Measurements from ENCODE around the gene MCF2L2. TPM values are rescaled to one million over a fixed set of nuclear protein-coding genes. Genes with fewer than 3 reads are reported as not detected.

The MCF2L2 gene
- total RNA-seq, 1 donor from 2014 or later: 1.2 TPM

DNA sequence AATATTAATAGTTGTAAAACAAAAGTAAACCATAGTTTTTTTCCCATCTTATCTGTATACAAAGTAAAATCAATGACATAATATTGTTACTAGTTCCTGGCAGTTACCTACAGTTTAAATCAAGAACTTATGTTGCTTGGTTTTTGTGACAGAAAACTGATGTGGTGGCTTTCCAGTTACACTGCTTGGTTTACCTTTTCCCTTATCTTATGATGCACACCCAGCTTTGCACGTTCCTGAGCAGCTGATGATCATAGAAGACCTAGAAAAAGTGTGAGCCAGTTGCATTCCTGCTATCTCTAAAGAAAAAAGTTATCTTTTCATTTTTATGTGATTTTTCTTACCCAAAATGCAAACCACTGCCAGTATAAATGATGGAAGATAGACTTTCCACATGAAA, 229.5 kb downstream of the MCF2L2 start:
- no peak for DNase-seq
- no peak overlapping the region for H3K4me3 ChIP-seq

DNA sequence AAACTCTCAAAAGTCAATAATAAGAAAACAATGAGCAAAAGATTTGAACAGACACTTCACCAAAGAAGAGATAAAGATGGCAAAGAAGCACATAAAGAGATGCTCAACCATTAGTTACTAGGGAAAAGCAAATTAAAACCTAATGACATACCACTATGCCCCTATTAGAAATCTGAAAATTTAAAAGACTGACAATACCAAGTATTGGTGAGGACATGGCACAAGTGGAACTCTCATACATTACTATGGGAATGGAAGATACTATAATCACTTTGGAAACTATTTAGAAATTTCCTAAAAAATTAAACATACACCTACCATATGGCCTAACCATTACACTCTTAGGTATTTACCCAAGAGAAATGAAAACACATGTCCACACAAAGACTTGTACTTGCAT, 230.7 kb downstream of the MCF2L2 start:
- intact Hi-C loops (cut with DNase I): no loop called here
- no peak overlapping the region for H3K27ac ChIP-seq
- no peak for ATAC-seq
- TF ChIP-seq, protein P1, sequence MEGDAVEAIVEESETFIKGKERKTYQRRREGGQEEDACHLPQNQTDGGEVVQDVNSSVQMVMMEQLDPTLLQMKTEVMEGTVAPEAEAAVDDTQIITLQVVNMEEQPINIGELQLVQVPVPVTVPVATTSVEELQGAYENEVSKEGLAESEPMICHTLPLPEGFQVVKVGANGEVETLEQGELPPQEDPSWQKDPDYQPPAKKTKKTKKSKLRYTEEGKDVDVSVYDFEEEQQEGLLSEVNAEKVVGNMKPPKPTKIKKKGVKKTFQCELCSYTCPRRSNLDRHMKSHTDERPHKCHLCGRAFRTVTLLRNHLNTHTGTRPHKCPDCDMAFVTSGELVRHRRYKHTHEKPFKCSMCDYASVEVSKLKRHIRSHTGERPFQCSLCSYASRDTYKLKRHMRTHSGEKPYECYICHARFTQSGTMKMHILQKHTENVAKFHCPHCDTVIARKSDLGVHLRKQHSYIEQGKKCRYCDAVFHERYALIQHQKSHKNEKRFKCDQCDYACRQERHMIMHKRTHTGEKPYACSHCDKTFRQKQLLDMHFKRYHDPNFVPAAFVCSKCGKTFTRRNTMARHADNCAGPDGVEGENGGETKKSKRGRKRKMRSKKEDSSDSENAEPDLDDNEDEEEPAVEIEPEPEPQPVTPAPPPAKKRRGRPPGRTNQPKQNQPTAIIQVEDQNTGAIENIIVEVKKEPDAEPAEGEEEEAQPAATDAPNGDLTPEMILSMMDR (IDR thresholded peaks at IDR 0.05): no peak
- DNase-seq: no peak
- H3K27me3 ChIP-seq: no peaks in the 10 kb centered on the region
- H3K9me3 ChIP-seq: no peaks in the 10 kb centered on the region
- H3K36me3 ChIP-seq: no peaks in the 10 kb centered on the region
- no peak overlapping the region for H3K4me3 ChIP-seq
- H3K4me1 ChIP-seq: no peaks in the 10 kb centered on the region

More for the DNA sequence above, 229.5 kb downstream of the MCF2L2 start:
- TF ChIP-seq, protein P1 (IDR thresholded peaks at IDR 0.05): no peak
- no peak for ATAC-seq
- intact Hi-C loops (cut with DNase I): no loop called here
- no peaks in the 10 kb centered on the region for H3K4me1 ChIP-seq
- no peak overlapping the region for H3K27ac ChIP-seq
- no peaks in the 10 kb centered on the region for H3K27me3 ChIP-seq
- no peaks in the 10 kb centered on the region for H3K36me3 ChIP-seq
- peaks cover 3% of the 10 kb centered on the region for H3K9me3 ChIP-seq

DNA sequence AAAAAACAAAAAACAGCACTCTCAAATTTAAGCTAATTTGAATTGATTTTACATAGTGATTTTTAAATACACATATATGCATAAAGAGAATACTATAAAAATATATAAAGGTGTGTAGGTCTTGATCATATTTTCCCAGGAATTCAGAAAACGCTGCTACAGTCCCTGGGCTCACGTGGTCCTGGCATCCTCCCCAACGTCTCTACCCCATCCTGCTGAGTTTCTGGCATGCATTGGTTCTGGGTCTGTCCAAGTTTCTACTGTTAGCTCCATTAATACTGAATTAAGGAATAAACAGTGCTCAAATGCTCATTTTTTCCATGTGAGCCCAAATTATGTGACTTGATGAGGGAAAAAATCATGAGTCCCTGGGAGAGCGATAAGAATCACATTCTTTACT, 233.2 kb downstream of the MCF2L2 start:
- Histone ChIP-seq H3K27me3 (no peaks in the 10 kb centered on the region), H3K4me3 (no peak overlapping the region), H3K36me3 (no peaks in the 10 kb centered on the region), H3K4me1 (no peaks in the 10 kb centered on the region), H3K27ac (no peak overlapping the region), H3K9me3 (no peaks in the 10 kb centered on the region)
- TF ChIP-seq, protein P1 (IDR thresholded peaks at IDR 0.05): no peak
- ATAC-seq: no peak
- intact Hi-C loops (cut with DNase I): no loop called here
- DNase-seq: no peak

DNA sequence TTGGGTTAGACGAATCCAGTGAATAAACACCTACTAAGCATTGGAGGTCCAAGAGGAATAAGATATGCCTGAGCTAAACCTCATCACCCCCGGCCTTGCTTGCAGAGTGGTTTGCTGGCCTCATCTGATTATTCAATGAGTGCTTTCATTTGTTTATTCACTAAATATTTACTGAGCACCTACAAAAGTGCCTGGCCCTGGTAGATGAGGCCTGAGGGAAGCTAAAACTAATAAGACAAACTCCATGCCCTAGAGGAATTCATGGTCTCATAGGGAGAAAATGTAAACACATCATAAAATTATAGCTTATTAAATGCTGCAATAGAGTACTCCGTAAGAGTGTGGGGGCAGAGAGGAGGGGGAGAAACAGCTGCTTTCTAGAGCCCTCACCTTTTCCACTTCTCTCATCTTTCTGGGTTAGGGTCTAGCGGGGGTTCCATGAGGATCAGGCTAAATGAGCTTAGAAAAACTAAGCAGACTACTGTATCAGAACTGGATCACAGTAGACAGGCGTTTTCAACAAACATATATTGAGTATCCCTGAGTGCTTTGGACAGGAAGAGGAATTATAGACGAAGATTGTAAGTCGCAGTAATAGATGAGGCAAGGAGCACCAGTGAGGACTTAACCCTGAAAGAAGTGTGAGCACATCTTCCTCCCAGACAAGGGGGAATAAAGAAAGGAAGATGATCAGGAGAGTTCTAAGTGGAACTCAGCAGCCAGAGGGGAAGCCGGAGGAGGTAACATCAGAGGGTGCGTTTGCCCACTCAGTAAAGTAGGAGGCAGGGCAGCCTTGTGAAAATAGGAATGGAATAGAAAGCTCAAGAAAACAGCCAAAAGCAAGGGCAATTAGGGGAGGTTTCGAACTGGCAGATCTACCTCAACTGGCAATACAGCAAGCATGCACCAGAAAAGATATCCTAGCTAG, 234.4 kb downstream of the MCF2L2 start:
- Histone ChIP-seq H3K9me3 (no peaks in the 10 kb centered on the region), H3K27me3 (no peaks in the 10 kb centered on the region), H3K4me3 (no peak overlapping the region), H3K36me3 (no peaks in the 10 kb centered on the region), H3K27ac (no peak overlapping the region), H3K4me1 (no peaks in the 10 kb centered on the region)
- ATAC-seq (peak; percentile 60), DNase-seq (no peak)
- intact Hi-C loops (cut with DNase I): no loop called here
- TF ChIP-seq, protein P1 (IDR thresholded peaks at IDR 0.05): no peak

DNA sequence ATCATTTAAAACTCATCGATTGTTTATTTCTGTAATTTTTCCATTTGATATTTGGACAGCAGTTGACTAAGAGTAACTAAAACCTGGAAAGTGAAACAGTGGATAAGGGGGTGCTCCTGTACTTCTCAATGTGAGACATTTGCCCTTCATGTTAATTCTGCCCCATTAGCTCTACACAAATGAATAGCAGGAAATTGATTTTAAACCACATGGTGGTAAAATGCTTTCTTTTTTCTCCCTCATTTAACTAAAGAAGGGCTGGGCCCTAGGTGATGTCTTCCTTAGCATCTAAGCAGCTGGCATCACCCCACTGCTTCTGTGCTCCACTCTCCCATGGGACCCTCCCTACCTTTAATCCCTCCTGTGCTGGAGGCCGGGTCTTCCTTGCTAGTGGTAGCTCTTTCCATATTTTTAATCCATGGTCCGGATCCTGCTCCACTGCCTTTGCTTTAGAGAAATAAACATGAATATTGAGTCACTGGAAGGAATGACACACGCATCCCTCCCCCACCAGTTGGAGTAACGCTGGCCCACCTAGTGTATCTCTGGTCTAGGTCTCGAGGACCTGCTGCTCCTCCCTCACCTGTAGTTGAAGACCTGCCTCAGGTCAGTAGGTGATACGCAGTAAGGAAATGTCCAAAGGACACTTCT, 235.6 kb downstream of the MCF2L2 start:
- DNase-seq (no peak), ATAC-seq (no peak)
- Histone ChIP-seq H3K9me3 (no peaks in the 10 kb centered on the region), H3K36me3 (no peaks in the 10 kb centered on the region), H3K4me3 (no peak overlapping the region), H3K4me1 (no peaks in the 10 kb centered on the region), H3K27ac (no peak overlapping the region), H3K27me3 (no peaks in the 10 kb centered on the region)
- intact Hi-C loops (cut with DNase I): no loop called here
- TF ChIP-seq, protein P1 (IDR thresholded peaks at IDR 0.05): no peak

Measured in upper lobe of right lung (tissue), 1 donor.